ENCODE measurements around the gene ANKRD62.
"Not testable (repeated sequence)": the region's sequence is repeated elsewhere in the genome, so short reads cannot be mapped to it uniquely, and the experiment has no call there.

The ANKRD62 gene

DNA sequence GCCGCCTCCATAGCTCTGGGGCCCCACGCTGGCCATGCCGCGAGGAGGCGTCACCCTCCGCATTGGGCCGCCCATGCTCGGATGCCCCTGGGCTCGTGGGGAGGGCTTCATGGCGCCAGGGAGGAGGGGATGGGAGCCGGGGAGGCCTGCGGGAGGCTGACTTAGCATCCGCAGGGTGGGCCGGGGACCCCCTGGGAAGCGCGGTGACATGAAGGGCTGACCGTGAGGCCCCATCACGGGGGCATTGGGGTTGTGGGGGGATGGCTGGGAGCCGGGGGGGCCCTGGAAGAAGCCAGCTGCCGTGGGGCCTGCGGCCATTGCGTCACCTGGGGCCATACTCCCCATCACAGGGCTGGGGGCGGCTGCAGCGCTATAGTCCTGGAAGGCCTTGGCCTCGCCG, 26.0 kb upstream of the ANKRD62 start:
- no peak overlapping the region for H3K27ac ChIP-seq
- no peak for TF ChIP-seq ZFX (IDR thresholded peaks at IDR 0.05; ENCODE audit: borderline replicate concordance)
- TF ChIP-seq, protein P1, sequence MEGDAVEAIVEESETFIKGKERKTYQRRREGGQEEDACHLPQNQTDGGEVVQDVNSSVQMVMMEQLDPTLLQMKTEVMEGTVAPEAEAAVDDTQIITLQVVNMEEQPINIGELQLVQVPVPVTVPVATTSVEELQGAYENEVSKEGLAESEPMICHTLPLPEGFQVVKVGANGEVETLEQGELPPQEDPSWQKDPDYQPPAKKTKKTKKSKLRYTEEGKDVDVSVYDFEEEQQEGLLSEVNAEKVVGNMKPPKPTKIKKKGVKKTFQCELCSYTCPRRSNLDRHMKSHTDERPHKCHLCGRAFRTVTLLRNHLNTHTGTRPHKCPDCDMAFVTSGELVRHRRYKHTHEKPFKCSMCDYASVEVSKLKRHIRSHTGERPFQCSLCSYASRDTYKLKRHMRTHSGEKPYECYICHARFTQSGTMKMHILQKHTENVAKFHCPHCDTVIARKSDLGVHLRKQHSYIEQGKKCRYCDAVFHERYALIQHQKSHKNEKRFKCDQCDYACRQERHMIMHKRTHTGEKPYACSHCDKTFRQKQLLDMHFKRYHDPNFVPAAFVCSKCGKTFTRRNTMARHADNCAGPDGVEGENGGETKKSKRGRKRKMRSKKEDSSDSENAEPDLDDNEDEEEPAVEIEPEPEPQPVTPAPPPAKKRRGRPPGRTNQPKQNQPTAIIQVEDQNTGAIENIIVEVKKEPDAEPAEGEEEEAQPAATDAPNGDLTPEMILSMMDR (IDR thresholded peaks at IDR 0.05) = no peak

DNA sequence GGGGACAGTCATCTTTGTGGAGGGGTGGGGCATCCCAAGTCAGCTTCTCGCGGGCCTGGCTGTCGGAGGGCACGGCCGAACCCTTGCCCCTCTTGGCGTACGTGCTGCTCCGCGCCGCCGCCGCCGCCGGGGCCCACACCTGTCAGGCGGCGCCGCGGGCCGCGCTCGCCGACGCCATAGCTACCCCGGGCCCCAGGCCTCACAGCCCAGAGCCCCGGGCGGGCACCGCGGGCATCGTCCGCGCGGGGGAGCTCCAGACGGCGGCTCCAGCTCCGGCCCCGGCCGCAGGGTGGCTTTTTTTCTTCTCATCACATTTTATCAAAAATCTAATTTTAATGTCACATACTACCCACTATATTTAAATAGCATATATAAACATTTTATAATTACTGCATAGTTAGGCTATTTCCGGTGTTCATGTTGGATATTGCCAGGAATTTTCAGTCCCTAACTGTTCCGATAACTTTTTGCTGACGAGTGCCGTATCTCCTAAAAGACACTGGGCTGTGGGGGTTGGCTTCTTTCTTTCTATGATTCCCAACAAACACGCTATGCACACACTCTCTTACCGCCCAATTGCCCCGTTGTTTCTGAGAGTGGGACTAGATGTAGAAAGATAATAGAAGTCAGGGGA, 25.2 kb upstream of the ANKRD62 start:
- not testable (repeated sequence) for H3K27ac ChIP-seq

DNA sequence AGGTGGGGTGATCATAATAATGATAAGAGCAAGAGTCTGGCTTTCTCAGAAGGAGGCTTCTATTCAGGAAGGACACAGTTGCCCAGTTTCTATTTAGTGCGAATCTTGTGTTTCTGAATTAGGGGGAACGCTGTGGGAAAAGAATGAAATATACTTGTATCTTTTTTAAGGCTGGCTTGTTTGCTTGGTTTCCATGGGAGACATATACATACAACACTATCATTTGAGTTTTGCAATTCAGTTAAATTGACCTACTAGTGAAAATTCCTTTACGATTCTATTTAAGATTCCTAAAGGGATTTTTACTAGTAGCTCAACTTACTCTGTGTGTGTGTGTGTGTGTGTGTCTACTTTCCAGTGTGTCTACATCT, 24.7 kb upstream of the ANKRD62 start:
- TF ChIP-seq, protein P1 (IDR thresholded peaks at IDR 0.05) = no peak
- TF ChIP-seq ZFX (IDR thresholded peaks at IDR 0.05; ENCODE audit: borderline replicate concordance) = no peak
- no peak overlapping the region for H3K27ac ChIP-seq

DNA sequence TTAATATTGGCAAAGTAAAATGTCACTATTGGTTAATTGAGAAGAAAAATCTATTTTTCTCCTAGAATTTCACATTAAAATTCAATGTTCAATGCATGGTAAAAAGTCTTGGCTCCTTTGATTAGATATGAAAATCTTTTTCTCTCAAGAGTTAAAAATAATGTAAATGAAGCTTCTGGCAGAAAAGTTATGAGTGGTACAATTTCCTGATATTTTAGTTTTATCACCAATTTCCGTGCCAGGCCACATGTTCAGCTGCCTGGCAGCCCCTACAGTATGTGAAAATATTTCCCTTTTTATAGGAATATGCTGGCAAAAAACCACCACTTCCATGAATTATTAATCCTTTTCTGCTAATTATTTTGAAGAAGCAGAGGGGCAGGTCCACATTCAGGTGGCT, 22.6 kb upstream of the ANKRD62 start:
- not testable (repeated sequence) for H3K27ac ChIP-seq

DNA sequence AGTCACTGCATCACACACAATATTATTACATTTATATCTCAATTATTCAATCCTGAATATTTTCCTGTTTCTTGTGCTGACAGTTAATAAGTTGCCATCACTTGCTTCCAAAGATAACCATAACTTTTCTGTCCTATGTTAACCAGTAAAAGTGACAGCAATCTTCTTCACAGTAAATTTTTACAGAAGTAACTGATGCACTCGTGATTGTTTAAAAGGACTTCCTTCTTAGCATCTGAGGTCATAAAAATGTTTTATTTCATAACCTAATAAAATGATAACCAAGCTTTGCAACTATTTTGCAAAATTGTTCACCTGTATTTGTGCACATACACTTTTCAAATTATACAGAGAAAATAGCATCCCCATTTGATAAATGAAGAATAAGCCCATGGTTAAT, 20.6 kb upstream of the ANKRD62 start:
- H3K27ac ChIP-seq = no peak overlapping the region
- TF ChIP-seq ZFX (IDR thresholded peaks at IDR 0.05; ENCODE audit: borderline replicate concordance) = no peak
- TF ChIP-seq, protein P1 (IDR thresholded peaks at IDR 0.05) = no peak

DNA sequence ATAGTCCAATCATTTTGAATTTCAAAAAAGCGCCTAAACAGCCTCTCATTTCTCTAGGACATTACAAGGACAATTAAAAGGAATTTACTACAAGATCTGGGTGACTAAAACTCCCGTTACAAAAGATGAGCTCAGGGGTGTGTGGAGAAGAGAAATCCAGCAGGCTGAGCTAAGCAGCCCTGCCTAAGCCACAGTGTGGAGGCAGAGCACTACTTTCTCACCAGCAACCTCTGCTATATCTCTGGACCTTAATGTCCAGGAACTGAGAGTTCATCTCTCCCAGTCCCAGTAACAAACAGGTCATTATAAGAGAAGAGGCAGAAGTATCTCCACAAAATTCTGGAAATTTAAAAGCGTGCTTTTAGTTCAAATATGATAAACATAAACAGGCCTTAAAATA, 18.9 kb upstream of the ANKRD62 start:
- TF ChIP-seq, protein P1 (IDR thresholded peaks at IDR 0.05) = no peak
- no peak for TF ChIP-seq ZFX (IDR thresholded peaks at IDR 0.05; ENCODE audit: borderline replicate concordance)
- H3K27ac ChIP-seq = no peak overlapping the region

DNA sequence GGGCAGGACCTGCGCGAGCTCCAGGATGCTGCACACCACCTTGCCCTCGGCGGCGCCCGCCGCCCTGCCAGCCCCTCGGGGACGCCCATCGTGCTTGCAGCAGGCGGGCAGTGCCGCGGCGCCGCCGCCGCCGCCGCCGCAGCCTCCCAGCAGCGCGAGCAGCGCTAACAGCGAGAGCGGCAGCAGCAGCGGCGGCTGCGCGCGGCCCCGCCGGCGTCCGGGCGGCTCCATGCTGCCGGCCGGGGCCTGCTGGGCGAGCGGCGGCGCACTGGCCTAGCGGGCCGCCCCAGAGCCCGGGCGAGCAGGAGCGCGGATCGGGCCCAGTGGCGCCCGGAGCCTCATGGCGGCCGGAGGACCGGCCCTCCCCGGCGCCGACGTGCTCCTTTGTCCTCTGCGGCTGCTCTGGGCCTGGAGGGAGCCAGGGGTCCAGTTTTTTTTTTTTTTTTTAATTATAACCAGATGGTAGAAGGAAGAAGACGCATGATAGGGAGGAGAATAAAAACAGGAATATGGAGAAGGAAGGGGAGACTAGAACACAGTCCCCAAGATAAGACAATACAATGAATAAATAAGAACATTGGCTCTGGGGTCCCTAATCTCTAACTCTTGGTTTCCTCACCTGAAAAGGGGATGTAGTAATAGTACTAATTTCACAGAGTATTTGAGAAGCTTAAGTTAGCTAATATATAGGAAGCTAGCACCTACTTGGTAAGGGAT, 17.1 kb upstream of the ANKRD62 start:
- H3K27ac ChIP-seq = no peak overlapping the region
- TF ChIP-seq ZFX (IDR thresholded peaks at IDR 0.05; ENCODE audit: borderline replicate concordance) = no peak
- TF ChIP-seq, protein P1 (IDR thresholded peaks at IDR 0.05) = no peak

DNA sequence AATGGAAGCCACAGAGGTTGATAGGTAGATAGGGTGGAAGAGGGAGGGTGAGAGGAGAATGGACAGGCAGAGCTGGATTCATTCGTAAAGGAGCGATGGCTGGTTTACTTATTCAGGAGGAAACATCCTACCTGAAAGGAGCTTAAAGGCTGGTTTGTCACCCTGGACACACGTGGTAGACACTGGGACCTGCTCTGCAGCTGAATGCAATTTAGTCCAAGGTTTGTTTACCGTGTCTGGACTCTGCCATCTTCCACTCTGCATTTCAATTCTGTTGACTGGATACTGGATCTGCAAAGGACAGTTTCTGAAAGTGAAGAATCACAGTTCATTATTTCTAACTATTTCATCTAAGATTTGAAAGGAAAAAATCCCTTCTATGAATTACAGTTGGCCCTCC, 15.6 kb upstream of the ANKRD62 start:
- not testable (repeated sequence) for H3K27ac ChIP-seq

All from 22Rv1 (cell line).